MM.1S (cell line): ENCODE results near the gene GTF2IRD1.

Experiments
- CTCF ChIP-seq: fragments of 300-600 bp; sonication (generic); IDR thresholded peaks from 2 replicates; pipeline ENCODE4 v1.5.1; 2016; ENCODE audit warnings: antibody characterized with exemption, low read length, mixed read lengths
- EZH2 ChIP-seq: fragments of 300-600 bp; sonication (generic); optimal IDR thresholded peaks from 2 replicates; pipeline ENCODE3; 2017; ENCODE audit warnings: low read depth, mild to moderate bottlenecking, antibody characterized with exemption, low read length, mixed read lengths
- EZH2phosphoT487 ChIP-seq: fragments of 300-600 bp; sonication (generic); IDR thresholded peaks from 2 replicates; pipeline ENCODE4 v1.6.1; 2018; ENCODE audit warnings: antibody characterized with exemption, low read length

- TF ChIP-seq CTCF: no peak
- TF ChIP-seq EZH2phosphoT487: no peak
- TF ChIP-seq EZH2: no peak
Measured at GRCh38 chr7:74535951-74536356, 82.2 kb downstream of the GTF2IRD1 start.
